MCF 10A (cell line): ENCODE measurements around the gene C11orf24. TPM values are rescaled to one million over a fixed set of nuclear protein-coding genes. Genes with fewer than 3 reads are reported as not detected.

ENCODE experiments used
- BruUV-seq: library from RNA; stranded (reverse); fragments of 400-500 nt; replicated peaks from 2 replicates; lab custom pipeline; 2021; lab: Mats Ljungman, UMichigan
- CTCF ChIA-PET: fragments of 300-600 bp; sonication (Branson Sonifier 250); formaldehyde crosslinking; extraction: SDS; loops from one replicate; lab custom pipeline; 2021; ENCODE audit warnings: antibody characterized with exemption, inconsistent platforms; lab: Yijun Ruan, JAX
- POLR2A ChIA-PET: fragments of 300-600, 350-650 bp; sonication (Branson Sonifier 250); formaldehyde crosslinking; extraction: SDS; loops from one replicate; lab custom pipeline; 2020; ENCODE audit warnings: antibody characterized with exemption, inconsistent platforms; lab: Yijun Ruan, JAX
- DNase-seq: peaks from one replicate; pipeline ENCODE4 v3.0.0-alpha.2; 2018; ENCODE audit not compliant: unreplicated experiment
- H3K27ac Mint-ChIP-seq: one replicate; pipeline ENCODE4 v1.8.0; 2022; ENCODE audit warnings: mild to moderate bottlenecking, low read depth, mixed read lengths; ENCODE audit not compliant: unreplicated experiment
- H3K27me3 Mint-ChIP-seq: one replicate; pipeline ENCODE4 v1.8.0; 2022; ENCODE audit warnings: mixed read lengths; ENCODE audit not compliant: insufficient read depth, unreplicated experiment
- H3K36me3 Mint-ChIP-seq: one replicate; pipeline ENCODE4 v1.8.0; 2022; ENCODE audit warnings: mild to moderate bottlenecking, moderate library complexity, mixed read lengths; ENCODE audit not compliant: insufficient read depth, unreplicated experiment
- H3K4me1 Mint-ChIP-seq: one replicate; pipeline ENCODE4 v1.8.0; 2022; ENCODE audit warnings: mixed read lengths; ENCODE audit not compliant: insufficient read depth, unreplicated experiment
- H3K4me3 Mint-ChIP-seq: one replicate; pipeline ENCODE4 v1.8.0; 2022; ENCODE audit warnings: mild to moderate bottlenecking, moderate library complexity, mixed read lengths; ENCODE audit not compliant: unreplicated experiment
- H3K9me3 Mint-ChIP-seq: one replicate; pipeline ENCODE4 v1.8.0; 2022; ENCODE audit warnings: mixed read lengths; ENCODE audit not compliant: unreplicated experiment
- CTCF ChIP-seq: fragments of 200-600 bp; IDR thresholded peaks from one replicate; pipeline ENCODE4 v1.8.0; 2022; ENCODE audit warnings: antibody characterized with exemption, mild to moderate bottlenecking; ENCODE audit not compliant: unreplicated experiment
- intact Hi-C: fragments of 100-400 bp; cut with micrococcal nuclease; formaldehyde crosslinking; loops from 2 replicates; pipeline ENCODE4 v1.14.1; 2022
- total RNA-seq: library from RNA; stranded (reverse); gene quantifications from 2 replicates; pipeline ENCODE4 v1.2.3, GENCODE V29; 2022

The C11orf24 gene
- total RNA-seq, 1 experiment from 2014 or later, result 69.2 TPM

- Mint-ChIP-seq H3K4me3 (no peak overlapping the region), H3K36me3 (peaks cover 16% of the 10 kb centered on the region), H3K4me1 (peaks cover 10% of the 10 kb centered on the region), H3K27me3 (no peaks in the 10 kb centered on the region), H3K9me3 (no peaks in the 10 kb centered on the region), H3K27ac (no peak overlapping the region)
- POLR2A ChIA-PET, result interaction anchor here (1.4 kb wide), 1 partner anchor 11 kb away, joined by 3 read pairs; no protein-coding TSS in a partner anchor
- DNase-seq, result no peak
- intact Hi-C loops, result no loop called here
- CTCF ChIA-PET, result interaction anchor here (3.4 to 3.6 kb wide), 2 partner anchors 10 to 30 kb away, joined by 28 to 30 read pairs; no protein-coding TSS in a partner anchor
- no peak for TF ChIP-seq CTCF
- BruUV-seq, result no TSS peak
Observed at GRCh38 chr11:68267881-68268240, 3.9 kb downstream of the C11orf24 start.

DNA sequence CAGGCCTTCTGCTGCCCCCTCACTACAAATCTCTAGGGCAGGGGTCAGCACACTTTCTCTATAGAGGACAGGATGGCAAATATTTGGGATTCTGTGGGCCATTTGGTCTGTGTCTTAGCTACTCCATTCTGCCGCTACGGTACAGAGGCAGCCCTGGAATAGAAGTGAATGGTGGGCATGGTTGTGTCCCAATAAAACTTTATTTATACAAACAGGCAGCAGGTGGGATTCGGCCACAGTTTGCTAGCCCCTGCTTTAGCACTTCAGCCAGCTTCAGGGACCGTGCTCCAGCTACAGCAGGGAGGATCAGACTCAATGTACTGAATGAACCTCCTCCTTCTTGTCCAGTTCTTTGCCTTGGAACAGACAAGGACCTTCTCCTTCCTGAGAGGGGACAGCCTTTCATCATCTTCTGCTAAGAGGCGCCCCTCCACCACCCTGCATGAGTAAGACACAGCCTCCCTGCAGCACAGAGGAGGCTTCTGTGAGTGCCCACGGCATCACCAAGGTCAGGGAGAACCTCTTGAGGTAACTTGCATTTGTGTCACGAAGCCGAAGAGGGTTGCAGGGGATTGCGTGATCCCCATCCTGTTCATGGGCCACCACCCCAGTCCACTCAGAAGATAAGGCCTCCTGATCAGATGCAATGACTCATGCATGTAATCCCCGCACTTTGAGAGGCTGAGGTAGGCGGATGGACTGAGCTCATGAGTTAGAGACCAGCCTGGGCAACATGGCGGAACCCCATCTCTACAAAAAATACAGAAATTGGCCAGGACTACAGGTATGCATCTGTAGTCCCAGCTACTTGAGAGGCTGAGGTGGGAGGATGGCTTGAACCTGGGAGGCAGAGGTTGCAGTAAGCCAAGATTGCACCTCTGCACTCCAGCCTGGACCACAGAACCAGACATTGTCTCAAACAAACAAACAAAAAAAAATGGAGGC lies 4.6 kb downstream of the C11orf24 start:
- CTCF ChIA-PET, result interaction anchor here (0.6 to 3.6 kb wide), 4 partner anchors 9 to 43 kb away, joined by 3 to 30 read pairs (median 16); no protein-coding TSS in a partner anchor
- H3K4me1 Mint-ChIP-seq, result peaks cover 10% of the 10 kb centered on the region

GRCh38 chr11:68266121-68266891 lies 5.5 kb downstream of the C11orf24 start:
- DNase-seq, result no peak
- no peak overlapping the region for H3K4me3 Mint-ChIP-seq
- peaks cover 30% of the 10 kb centered on the region for H3K36me3 Mint-ChIP-seq
- ChIA-PET POLR2A (interaction anchor here (1.1 kb wide), 1 partner anchor 16 kb away, joined by 3 read pairs; no protein-coding TSS in a partner anchor), CTCF (interaction anchor here (0.5 to 3.6 kb wide), 5 partner anchors 8 to 44 kb away, joined by 3 to 30 read pairs (median 5); no protein-coding TSS in a partner anchor)
- no peaks in the 10 kb centered on the region for H3K9me3 Mint-ChIP-seq
- BruUV-seq, result no TSS peak
- intact Hi-C loops, result no loop called here
- peaks cover 10% of the 10 kb centered on the region for H3K4me1 Mint-ChIP-seq
- no peak for TF ChIP-seq CTCF
- no peak overlapping the region for H3K27ac Mint-ChIP-seq
- H3K27me3 Mint-ChIP-seq, result no peaks in the 10 kb centered on the region

More for the DNA sequence above, 4.6 kb downstream of the C11orf24 start:
- no peak for TF ChIP-seq CTCF
- no peak overlapping the region for H3K27ac Mint-ChIP-seq
- H3K9me3 Mint-ChIP-seq, result no peaks in the 10 kb centered on the region
- H3K27me3 Mint-ChIP-seq, result no peaks in the 10 kb centered on the region
- POLR2A ChIA-PET, result interaction anchor here (1.4 kb wide), 1 partner anchor 10 kb away, joined by 3 read pairs; no protein-coding TSS in a partner anchor
- no TSS peak for BruUV-seq
- DNase-seq, result no peak
- H3K4me3 Mint-ChIP-seq, result no peak overlapping the region
- intact Hi-C loops, result no loop called here
- H3K36me3 Mint-ChIP-seq, result peaks cover 21% of the 10 kb centered on the region
